T-helper 1 cell treated with Interleukin-12 subunit alpha and Interleukin-12 subunit beta and Interleukin-4 antibody, amounts not matched to agents 30 ng/mL and 1 ng/mL, for 36 hours (primary cell): ENCODE results near the gene AGAP4. TPM values are rescaled to one million over a fixed set of nuclear protein-coding genes. Genes with fewer than 3 reads are reported as not detected.
"Not testable (repeated sequence)": the region's sequence is repeated elsewhere in the genome, so short reads cannot be mapped to it uniquely, and the experiment has no call there.

Experiments used
- intact Hi-C: fragments of 100-400 bp; cut with micrococcal nuclease; formaldehyde crosslinking; loops from one replicate; pipeline ENCODE4 v1.15.1; 2024
- total RNA-seq: library from RNA; stranded (reverse); gene quantifications from 2 replicates; pipeline ENCODE4 v1.2.3, GENCODE V29; 2022

Gene AGAP4
- 19.0 and 23.0 TPM in 2 replicates for total RNA-seq

GRCh38 chr10:45847400-45847799 lies at the start of gene AGAP4:
TSS of gene AGAP4 (minus strand) at chr10:45847500. CDS start at chr10:45847347, 153 bp downstream.
- intact Hi-C loops = not testable (repeated sequence)

GRCh38 chr10:45890721-45891120 lies 43.4 kb upstream of the AGAP4 start:
- intact Hi-C loops = not testable (repeated sequence)

- intact Hi-C loops = not testable (repeated sequence)
These were observed 42.4 kb upstream of the AGAP4 start for GRCh38 chr10:45889539-45890230.

- intact Hi-C loops = not testable (repeated sequence)
These were observed 35.6 kb upstream of the AGAP4 start for GRCh38 chr10:45882880-45883279.

- intact Hi-C loops = not testable (repeated sequence)
These were observed 18.1 kb upstream of the AGAP4 start for GRCh38 chr10:45865404-45865803.

GRCh38 chr10:45864264-45864663 lies 17.0 kb upstream of the AGAP4 start:
- intact Hi-C loops = not testable (repeated sequence)

GRCh38 chr10:45863632-45864031 lies 16.3 kb upstream of the AGAP4 start:
- intact Hi-C loops = not testable (repeated sequence)

GRCh38 chr10:45857931-45858330 lies 10.6 kb upstream of the AGAP4 start:
- intact Hi-C loops = not testable (repeated sequence)

- intact Hi-C loops = not testable (repeated sequence)
These were observed 1.2 kb upstream of the AGAP4 start for GRCh38 chr10:45848467-45848866.

GRCh38 chr10:45822918-45823317 lies 24.4 kb downstream of the AGAP4 start:
- intact Hi-C loops = not testable (repeated sequence)

- intact Hi-C loops = not testable (repeated sequence)
These were observed 27.0 kb downstream of the AGAP4 start for GRCh38 chr10:45820107-45820830.

- intact Hi-C loops = no loop called here
These were observed 27.7 kb downstream of the AGAP4 start for GRCh38 chr10:45819552-45819951.

GRCh38 chr10:45817912-45818311 lies 29.4 kb downstream of the AGAP4 start:
- intact Hi-C loops = no loop called here

GRCh38 chr10:45817130-45817859 lies 30.0 kb downstream of the AGAP4 start:
- intact Hi-C loops = no loop called here

- intact Hi-C loops = not testable (repeated sequence)
These were observed 33.2 kb downstream of the AGAP4 start for GRCh38 chr10:45814146-45814545.

- intact Hi-C loops = not testable (repeated sequence)
These were observed 34.3 kb downstream of the AGAP4 start for GRCh38 chr10:45812959-45813358.

- intact Hi-C loops = no loop called here
These were observed 36.2 kb downstream of the AGAP4 start for GRCh38 chr10:45811075-45811474.

- intact Hi-C loops = no loop called here
These were observed 37.5 kb downstream of the AGAP4 start for GRCh38 chr10:45809837-45810236.

GRCh38 chr10:45804996-45805395 lies 42.3 kb downstream of the AGAP4 start:
- intact Hi-C loops = not testable (repeated sequence)

GRCh38 chr10:45803060-45804010 lies 44.0 kb downstream of the AGAP4 start:
- intact Hi-C loops = not testable (repeated sequence)

GRCh38 chr10:45794761-45795160 lies 52.5 kb downstream of the AGAP4 start:
- intact Hi-C loops = not testable (repeated sequence)
